G401.6 (cell line): ENCODE results near the gene PRKAG2.

ENCODE experiments used
- FAIRE-seq: peaks from 2 replicates; lab custom pipeline; 2012; peaks lifted over from hg19 to GRCh38; lab: Jason Lieb, UNC

Gene PRKAG2

DNA sequence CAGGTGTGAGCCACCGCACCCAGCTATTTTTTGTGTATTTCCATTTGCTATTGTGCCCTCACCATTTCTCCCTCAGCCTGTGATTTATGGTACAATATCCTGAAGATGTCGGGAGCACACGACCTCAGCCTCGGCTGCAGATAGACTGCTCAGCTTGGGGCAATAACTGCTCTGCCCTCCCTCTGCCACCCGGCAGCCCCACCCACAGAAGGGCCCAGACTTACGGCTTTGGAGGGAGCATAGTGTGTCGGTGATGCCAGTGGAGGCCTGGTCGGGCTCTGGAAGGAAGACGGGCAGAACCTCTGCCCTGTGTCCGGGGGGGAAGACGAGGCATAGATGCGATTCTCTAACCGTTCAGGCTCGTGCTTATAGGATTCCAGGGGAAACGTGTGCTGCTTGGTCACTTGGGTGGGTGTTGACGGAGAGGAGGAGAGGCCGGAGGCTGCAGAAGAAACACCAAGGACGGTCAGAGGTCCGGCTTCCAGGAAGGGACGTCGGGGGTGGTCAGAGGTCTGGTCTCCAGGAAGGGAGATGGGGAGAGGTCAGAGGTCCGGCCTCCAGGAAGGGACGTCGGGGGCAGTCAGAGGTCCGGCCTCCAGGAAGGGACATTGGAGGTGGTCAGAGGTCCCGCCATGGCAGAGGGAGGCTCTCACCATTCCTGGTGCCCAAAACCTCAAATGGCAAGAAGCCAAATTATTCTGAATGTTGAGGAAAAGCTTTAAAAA, 201.6 kb downstream of the PRKAG2 start:
- no peak for FAIRE-seq

DNA sequence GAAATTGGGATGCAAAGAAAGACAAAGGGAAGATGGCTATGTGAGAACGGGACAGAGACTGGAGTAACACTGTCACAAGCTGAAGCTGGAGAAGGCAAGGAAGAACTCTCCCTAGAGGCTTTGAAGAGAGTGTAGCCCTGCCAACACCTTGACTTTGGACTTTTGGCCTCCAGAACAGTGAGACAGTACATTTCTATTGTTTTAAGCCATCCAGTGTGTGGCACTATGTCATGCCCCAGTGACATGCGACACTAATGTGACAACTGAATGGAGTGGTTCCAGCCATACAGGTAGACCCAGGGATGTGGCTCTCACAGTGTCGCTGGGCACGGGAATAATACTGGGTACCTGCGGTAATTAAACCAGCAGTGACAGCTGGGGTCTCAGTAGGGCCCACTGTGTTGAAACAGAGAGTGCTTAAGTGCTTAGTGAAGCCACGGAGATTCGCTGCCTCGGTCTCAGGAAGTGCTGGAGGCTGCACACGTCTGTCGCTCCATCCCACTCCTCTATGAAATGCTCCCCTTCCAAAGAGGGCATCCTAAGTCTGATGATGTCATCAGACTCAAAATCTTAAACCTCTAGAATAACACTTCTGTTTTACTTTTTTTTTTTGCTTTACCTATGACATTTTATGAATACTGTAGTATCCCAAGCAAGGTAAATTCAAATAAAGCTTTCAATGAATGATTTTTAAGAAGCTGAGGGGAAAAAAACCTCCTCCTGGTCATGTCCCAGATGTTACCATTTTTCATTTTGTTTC, 202.6 kb downstream of the PRKAG2 start:
- FAIRE-seq, result no peak

DNA sequence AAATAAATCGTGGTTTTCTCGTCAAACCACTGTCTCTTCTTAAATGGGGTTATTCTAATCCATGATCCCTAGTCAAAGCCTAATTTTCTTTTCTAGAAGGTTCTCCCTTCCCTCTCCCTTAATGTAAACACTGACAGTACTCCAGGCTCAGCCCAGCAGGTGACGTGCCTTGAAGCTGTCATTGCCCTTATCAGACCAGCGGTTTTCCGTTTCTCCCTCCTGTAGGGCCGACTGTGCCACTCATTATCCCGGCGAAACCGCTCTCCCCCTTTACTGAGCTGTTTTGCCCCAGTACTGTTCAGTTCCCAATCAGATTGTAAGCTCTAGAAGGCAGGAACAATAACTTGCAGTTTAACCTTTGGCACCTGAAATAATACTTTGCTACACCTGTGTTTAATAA, 203.7 kb downstream of the PRKAG2 start:
- FAIRE-seq, result no peak

DNA sequence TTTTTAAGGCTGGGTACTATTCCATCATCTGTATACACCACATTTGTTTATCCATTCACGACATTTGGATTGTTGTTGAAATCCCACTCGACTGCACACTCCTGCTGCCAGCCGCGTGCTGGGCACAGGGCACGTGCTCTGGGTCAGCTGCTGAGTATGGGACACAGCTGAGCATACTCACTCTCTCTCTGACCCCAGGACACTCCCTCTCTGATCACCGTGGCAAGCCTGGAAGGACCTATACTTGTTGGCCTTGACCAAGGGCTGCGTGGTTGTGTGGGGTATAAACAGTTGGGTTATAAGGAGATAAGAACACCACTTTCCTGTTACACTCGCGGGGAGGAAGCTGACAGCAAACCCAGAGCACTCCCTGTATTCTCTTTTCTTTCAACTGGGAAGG, 204.2 kb downstream of the PRKAG2 start:
- no peak for FAIRE-seq

DNA sequence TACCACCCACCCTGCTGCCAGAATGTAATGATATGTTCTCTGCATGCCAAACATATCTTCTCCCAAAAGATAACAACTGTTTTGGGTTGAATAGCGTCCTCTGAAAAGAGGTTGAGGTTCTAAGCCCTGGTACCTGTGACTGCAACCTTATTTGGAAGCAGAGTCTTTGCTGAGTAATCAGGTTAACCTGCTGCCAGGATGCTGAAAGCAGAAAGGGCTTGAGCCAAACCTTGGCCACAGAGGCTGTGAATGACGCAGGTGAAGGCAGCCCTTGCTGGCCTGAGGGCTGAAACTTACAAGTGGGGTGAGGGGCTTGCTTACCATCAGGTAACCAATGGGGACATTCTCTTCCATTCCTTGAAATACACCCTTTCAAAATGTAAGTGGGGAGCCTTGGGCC, 205.4 kb downstream of the PRKAG2 start:
- FAIRE-seq, result no peak

DNA sequence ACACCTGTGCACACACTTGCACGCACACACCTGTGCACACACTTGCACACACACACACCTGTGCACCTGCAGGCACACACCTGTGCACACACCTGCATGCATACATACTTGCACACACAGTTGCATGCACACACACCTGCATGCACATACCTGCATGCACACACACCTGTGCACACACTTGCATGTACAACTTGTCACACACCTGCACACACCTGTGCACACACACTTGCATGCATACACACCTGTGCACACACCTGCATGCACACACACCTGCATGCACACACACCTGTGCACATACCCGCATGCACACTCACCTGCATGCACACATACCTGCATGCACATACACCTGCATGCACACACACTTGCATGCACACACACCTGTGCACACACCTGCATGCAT, 207.2 kb downstream of the PRKAG2 start:
- FAIRE-seq, result no peak

DNA sequence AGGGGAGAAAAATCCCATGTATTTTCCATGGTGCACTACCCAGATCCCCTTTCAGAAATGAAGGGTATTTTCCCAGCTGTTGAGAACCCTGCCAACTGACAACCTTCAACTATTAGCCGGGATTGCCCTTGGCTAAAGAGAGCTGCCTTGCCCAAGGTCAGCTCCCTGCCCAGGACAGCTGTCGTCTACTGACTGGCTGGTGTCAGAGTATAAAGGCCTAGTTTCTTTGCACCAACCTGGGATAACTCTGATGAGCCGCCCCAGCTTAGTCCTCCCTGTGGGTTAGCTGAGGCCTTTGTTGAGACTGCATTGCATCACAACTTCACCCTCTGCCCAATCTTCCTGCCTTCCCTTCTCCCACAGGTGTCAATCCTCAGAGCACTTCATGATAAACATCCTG, 210.0 kb downstream of the PRKAG2 start:
- FAIRE-seq, result no peak

DNA sequence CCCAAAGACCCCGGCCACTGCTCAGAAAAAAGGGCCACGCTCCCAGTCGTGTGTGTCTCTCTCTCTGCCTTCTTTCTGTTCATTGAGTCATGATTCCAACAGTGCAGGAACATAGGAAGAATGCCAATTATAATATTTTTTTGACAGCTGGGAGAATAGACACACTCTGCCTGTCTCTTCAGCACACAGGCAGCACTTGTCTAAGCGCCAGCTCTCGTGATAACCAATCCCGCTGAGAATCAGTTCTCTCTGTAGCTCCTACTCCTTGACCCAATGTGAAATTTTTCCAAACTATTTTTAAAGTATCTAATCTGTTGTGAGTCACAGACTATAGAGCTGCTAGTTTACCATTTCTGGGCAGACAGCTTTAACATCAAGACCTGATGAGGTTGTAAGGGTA, 211.5 kb downstream of the PRKAG2 start:
- no peak for FAIRE-seq

DNA sequence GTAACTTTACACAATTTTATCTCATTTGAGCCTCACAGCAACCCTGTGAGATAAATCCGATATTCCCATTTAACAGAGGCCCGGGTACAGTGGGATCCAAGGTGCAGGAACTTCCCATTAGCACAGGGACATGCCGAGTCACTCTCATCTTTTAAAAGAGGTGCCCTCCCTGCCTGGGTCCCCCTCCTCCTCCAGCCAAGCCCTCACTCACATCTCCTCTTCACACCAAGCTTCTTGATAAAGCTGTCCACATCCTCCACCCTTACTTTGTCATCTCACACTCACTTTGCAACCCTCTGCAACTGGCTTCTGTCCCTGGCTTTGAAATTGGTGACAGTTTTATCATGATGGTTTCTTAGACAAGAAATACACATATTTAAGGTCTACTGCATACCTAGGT, 212.6 kb downstream of the PRKAG2 start:
- FAIRE-seq, result no peak

DNA sequence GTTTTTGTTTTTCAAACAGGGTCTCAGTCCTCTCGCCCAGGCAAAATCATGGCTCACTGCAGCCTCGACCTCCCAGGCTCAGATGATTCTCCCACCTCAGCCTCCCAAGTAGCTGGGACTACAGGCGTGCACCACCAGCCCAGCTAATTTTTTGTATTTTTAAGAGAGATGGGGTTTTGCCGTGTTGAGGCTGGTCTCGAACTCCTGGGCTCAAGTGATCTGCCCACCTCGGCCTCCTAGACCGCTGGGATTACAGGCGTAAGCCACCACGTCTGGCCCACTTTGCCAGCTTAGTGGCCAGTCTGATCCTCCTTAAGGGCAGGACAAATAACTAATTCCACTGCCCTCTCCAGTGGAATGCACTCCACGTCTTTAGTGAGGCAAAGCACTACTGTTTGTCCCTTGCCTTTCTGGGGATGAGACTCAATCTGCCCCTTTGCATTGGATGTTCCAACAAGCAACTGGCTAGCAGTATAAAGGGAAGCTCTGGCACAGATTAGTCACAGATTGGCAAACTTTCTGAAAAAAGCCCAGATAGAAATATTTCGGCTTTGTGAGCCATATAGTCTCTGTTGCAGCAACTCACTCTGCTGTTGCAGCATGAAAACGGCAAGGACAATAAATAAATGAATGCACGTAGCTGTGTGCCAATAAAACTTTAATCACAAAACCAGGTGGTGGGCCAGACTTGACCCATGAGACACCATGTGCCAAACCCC, 213.4 kb downstream of the PRKAG2 start:
- no peak for FAIRE-seq

DNA sequence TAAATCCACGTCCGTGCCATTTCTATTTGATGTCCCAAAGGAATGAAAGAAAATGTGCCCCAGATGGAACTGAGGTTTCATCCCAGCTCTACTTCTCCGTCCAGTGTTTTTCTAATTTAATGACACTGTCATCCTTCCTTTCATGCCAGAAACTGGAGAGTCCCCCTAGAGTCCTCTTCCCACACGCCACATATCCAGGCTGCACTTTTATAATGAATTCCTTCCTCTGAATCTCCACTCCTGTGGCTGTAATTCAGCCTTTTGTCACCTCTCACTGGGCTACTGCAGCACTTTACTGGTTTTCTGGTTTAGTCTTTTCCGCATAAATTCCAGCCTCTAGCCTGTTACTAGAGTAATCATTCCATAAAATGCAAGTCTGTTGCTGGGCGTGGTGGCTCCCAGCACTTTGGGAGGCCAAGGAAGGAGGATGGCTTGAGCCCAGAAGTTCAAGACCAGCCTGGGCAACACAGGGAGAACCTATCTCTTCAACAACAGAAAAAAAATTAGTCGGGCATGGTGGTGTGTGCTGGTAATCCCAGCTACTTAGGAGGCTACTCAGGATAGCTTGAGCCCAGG, 214.6 kb downstream of the PRKAG2 start:
- no peak for FAIRE-seq

DNA sequence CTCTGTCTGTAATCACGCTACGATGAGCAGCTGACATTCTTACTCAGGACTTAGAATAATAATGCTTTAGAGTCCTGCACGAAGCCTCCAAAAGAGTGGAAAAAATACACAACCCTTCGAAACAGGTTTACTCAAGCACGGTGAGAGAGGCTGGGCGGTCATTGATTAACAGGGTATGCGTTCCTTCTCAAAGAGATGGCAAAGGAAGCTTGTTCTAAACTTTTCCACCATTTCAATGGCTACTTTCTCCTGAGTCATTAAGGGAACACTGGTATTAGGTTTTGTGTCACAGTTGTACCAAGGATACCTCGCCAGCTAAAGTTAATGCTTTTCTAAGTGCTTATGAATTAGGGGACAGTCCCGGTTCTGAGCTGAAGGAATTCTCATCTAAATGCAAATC, 215.3 kb downstream of the PRKAG2 start:
- no peak for FAIRE-seq

DNA sequence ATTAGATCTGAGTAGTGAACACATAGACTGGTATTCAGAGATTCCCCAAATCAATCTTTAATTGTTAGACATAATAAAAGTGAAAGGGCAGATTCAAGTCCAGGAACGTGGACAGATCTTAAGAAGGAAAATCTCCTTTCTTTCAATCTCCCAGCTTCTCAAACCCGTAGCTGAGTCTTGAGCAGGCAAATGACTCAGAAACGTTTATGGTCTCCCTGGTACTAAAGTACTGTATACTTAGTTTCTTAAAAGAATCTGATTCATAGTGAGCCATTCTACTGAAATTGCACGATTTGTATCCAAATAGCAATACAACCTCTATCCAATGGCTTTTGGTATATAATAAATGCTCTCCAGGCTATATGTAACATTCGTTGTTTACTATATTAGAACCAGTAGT, 216.8 kb downstream of the PRKAG2 start:
- no peak for FAIRE-seq

DNA sequence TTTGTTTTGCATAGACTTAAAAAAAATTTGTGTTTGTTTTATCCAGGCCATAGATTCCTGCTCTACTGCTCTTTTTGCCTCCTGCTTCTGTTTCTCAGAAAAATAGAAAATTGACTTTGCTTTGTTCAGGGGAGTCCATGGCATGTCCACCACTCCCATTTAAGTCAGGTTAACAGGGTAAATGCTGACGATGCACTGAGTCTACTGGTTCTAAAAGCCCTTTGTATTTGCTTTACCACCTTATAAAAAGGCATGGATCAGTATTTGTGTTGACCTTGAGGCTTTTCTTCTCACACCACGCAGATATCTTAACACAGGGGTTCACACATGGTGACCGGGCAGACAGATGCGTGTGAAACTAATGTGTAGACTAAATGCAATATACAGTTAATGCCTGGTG, 217.7 kb downstream of the PRKAG2 start:
- FAIRE-seq, result no peak

DNA sequence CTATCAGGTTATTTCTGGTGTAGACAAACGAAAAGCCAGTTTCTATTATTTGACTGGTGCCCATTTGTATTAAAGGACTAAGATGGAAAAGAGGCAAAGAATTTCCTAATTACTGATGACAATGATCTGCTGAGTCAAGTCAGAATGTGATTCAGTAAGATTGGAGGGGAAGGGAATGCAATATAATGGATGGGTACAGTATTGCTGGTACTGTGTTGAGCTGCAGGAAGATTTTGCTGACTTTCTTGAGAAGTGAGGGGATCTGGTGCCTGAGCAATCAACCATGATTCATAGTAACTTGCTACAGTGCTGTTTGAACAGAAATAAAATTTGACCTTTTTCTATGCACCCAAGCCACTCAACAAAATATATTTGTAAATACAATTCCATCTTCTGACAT, 218.1 kb downstream of the PRKAG2 start:
- FAIRE-seq, result no peak

DNA sequence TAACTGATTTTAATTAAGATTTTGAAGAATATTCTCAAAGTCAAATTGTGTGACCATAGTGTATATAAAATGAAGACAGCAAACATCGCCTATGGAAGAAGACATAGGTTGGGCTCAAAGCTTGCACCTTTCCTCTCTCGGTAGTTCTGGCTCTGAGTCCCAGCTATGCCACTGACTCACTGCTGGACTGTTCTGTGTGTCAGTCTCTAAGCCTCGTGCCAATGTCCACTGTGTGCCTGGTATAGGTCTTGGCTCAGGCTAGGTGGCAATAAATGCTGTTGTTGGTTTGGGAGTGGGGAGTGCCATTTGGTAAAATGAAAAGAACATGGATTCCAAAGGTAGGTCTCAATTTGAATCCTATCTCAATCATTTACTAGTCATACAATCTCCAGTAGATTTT, 219.7 kb downstream of the PRKAG2 start:
- no peak for FAIRE-seq

DNA sequence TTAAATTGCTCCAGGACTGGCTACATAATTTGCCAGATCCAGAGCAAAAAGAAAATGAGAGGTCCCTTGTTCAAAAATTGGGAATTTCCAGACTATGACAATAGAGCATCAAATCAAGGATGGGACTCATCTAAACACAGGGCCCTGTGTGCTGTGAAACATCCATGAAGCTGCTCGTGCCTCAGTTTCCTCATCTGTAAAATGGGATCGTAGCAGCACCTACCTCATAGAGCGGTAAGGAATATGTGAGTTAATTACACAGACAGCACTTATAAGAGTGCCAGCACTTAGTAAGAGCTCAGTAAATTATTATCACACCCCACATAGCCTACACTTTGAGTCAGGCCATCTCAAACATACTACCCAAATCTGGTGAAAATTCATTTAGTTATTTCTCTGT, 221.4 kb downstream of the PRKAG2 start:
- FAIRE-seq, result no peak

DNA sequence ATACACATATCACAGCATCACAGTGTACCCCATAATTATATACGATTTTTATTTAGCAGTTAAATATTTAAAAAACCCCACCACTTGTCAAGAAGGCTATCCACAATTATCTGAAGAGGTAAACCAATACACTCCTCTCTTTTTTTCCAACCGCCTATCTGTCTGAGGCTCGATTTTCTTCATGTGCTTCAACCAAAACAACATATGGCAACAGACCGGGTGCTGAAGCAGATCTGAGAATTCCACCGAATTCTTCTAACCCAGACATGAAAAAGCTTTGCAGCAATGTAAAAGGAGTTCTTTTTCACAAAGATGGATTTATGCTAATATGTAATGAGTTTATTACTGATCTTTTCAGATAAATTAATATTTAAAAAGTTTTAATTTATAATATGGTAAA, 224.8 kb downstream of the PRKAG2 start:
- no peak for FAIRE-seq

DNA sequence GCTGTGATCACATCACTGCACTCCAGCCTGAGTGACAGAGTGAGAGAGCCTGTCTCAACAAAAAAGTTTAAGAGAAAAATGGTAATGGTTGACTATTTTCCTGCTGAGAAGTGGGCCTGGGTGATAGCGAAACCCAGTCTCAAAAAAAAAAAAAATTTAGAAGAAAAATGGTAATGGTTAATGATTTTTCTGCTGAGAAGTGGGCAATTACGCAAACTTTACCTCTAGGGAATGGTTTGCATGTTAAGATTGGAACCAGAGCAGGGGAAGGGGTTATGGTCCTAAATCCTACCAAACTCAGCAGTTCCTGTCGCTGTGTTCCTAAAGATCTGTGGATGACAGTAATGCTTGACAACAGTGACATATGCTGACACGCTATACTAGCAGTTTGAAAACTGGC, 226.8 kb downstream of the PRKAG2 start:
- FAIRE-seq, result no peak

DNA sequence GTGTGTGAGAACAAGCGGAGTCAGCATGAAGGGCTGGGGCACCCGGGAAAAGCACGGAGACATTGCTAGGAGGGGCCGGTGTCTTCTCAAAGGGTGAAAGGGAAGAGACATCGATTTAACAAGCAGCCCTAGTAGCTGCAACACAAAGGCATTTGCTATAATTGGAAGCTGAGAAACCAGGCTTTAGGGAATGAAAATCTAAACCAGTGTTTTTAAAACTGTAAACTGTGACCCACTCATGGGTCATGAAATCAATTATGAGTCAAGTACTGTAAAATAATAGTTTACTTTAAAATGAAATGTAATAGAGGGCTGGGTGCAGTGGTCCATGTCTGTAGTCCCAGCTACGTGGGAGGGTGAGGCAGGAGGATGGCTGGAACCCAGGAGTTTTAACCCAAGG, 228.5 kb downstream of the PRKAG2 start:
- no peak for FAIRE-seq

DNA sequence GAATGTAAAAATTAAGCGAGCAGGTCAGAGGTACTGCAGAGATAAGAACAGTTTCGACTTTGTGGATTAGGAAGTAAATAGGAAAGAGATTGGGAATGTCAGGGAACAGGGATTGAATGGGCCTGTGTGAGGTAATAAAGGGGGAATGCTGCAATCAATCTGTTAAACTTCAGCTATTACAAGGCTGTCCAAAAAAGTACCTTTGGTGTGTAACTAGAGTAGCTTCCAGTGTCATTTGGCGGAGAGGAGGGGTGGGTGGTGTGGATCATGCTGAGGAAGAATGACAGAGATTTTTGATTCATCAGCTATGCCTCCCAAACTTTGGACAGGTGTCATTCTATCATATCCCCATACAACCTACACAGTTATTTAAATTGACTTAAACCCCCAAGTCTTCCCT, 229.0 kb downstream of the PRKAG2 start:
- no peak for FAIRE-seq

DNA sequence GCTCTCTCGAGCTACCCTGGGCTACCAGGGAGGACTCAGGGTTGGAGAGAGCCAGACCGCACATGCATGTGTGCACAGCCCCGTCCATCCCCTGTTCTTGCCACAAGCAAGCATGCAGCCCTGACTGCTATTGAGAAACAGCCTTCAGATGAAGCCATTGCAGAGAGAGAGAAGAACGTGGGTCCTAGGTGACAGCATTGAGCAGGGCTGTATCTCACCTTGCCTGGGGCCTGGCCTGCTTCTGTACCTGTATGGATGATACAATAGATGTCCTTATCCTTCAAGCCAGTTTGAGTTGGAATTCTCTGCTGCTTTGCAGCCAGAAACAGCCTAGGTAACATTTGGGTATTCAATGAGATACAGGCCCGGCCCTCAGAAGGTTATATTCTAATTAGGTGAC, 229.9 kb downstream of the PRKAG2 start:
- FAIRE-seq, result no peak

DNA sequence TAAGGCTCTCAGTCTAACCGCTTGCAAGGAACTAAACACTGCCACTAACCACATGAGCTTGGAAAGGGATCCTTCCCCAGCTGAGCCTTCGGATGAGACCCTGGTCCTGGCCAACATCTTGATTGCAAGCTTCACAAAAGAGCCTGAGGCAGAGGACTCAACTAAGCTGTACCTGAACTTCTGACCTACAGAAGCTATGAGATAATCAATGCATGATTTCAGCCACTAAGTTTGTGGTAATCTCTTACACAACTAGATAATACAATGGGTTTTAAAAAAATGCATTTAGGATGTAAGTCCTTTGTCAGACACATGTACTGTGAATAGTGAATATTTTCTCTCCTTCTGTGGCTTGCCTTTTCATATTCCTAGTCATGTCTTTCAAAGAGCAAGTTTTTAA, 231.6 kb downstream of the PRKAG2 start:
- no peak for FAIRE-seq
